B cell (primary cell): ENCODE data around the gene CETP. TPM values are rescaled to one million over a fixed set of nuclear protein-coding genes. Genes with fewer than 3 reads are reported as not detected.

Source experiments
- ATAC-seq: fragments of 200-7000 bp; cut with Tn5 transposase; one replicate; pipeline ENCODE4 v1.10.0; 2021; ENCODE audit warnings: low read depth, mild to moderate bottlenecking, moderate number of reproducible peaks, moderate library complexity
- CTCF ChIA-PET: fragments of 350-600 bp; sonication (Branson Sonifier 250); formaldehyde crosslinking; loops from one replicate; lab custom pipeline; 2021; ENCODE audit warnings: antibody characterized with exemption, inconsistent platforms; lab: Charles Lee
- POLR2A ChIA-PET: fragments of 350-600 bp; sonication (Branson Sonifier 250); formaldehyde crosslinking; loops from one replicate; lab custom pipeline; 2021; ENCODE audit warnings: antibody characterized with exemption; lab: Charles Lee
- DNase-seq: peaks from one replicate; pipeline ENCODE4 v3.0.0; 2013
- H2AFZ ChIP-seq: 2 replicates; pipeline ENCODE4 v1.6.1; 2012; ENCODE audit warnings: mild to moderate bottlenecking, low read depth, low read length; ENCODE audit not compliant: insufficient read depth, poor library complexity, severe bottlenecking
- H3K27ac ChIP-seq, 2 donors: 1 replicate in 1 of 2; 2 replicates in 1 of 2; pipeline ENCODE4 v1.5.1; 2012 to 2013; ENCODE audit warnings: low read length in 2 of 2, mild to moderate bottlenecking in 2 of 2, moderate library complexity in 1 of 2
- H3K27me3 ChIP-seq, 4 experiments: fragments of 200-600 bp in 1 of 4; sonication (generic) in 1 of 4; replicated peaks in 1 of 4; 1 replicate in 2 of 4; 2 replicates in 2 of 4; pipeline versions ENCODE4 v1.6.1 to v1.7.0; 2013 to 2016; ENCODE audit warnings: low read length in 3 of 4, mild to moderate bottlenecking in 2 of 4, mixed read lengths in 1 of 4, moderate library complexity in 1 of 4; ENCODE audit not compliant: insufficient read depth in 4 of 4, control insufficient read depth in 3 of 4; ENCODE audit errors: control extremely low read depth in 1 of 4
- H3K36me3 ChIP-seq, 2 experiments: replicated peaks in 1 of 2; 1 replicate in 1 of 2; 2 replicates in 1 of 2; pipeline versions ENCODE4 v1.6.1 to v1.7.1; 2013; ENCODE audit warnings: low read length in 1 of 2; ENCODE audit not compliant: insufficient read depth in 2 of 2, control insufficient read depth in 1 of 2; ENCODE audit errors: control extremely low read depth in 1 of 2, extremely low read depth in 1 of 2
- H3K4me1 ChIP-seq, 2 donors: fragments of 200-600 bp in 1 of 2; sonication (generic) in 1 of 2; 1 replicate in 1 of 2; 2 replicates in 1 of 2; pipeline versions ENCODE4 v1.5.1 to v1.6.1; 2013 to 2017; ENCODE audit warnings: low read length in 2 of 2; ENCODE audit not compliant: control insufficient read depth in 2 of 2, insufficient read depth in 2 of 2
- H3K4me2 ChIP-seq: replicated peaks from 2 replicates; pipeline ENCODE3; 2012; ENCODE audit warnings: mild to moderate bottlenecking, low read depth, low read length; ENCODE audit not compliant: poor library complexity, severe bottlenecking
- H3K4me3 ChIP-seq, 5 experiments: fragments of 200-600 bp in 1 of 5; sonication (generic) in 1 of 5; 1 replicate in 3 of 5; 2 replicates in 2 of 5; pipeline versions ENCODE4 v1.5.1 to v1.7.0; 2011 to 2016; ENCODE audit warnings: low read length in 4 of 5, mild to moderate bottlenecking in 4 of 5, low read depth in 2 of 5, control low read depth in 1 of 5, moderate library complexity in 1 of 5; ENCODE audit not compliant: insufficient read depth in 1 of 5; ENCODE audit errors: control extremely low read depth in 1 of 5, extremely low read depth in 1 of 5
- H3K79me2 ChIP-seq: fragments of 200-600 bp; sonication (generic); one replicate; pipeline ENCODE4 v1.6.0; 2016; ENCODE audit warnings: low read length; ENCODE audit not compliant: control insufficient read depth, insufficient read depth
- H3K9ac ChIP-seq: fragments of 200-600 bp; sonication (generic); 2 replicates; pipeline ENCODE4 v1.6.1; 2017; ENCODE audit warnings: mild to moderate bottlenecking, low read length, moderate library complexity
- H3K9me3 ChIP-seq, 3 donors: one replicate each; pipeline versions ENCODE4 v1.6.1 to v1.7.1; 2013; ENCODE audit warnings: low read length in 2 of 3; ENCODE audit not compliant: control insufficient read depth in 2 of 3, insufficient read depth in 1 of 3; ENCODE audit errors: control extremely low read depth in 1 of 3
- H4K20me1 ChIP-seq: 2 replicates; pipeline ENCODE4 v1.6.0; 2012; ENCODE audit warnings: mild to moderate bottlenecking, low read length; ENCODE audit not compliant: insufficient read depth, control insufficient read depth, poor library complexity, severe bottlenecking
- H3K27ac Mint-ChIP-seq: one replicate; pipeline ENCODE4 v1.8.0; 2021; ENCODE audit warnings: mixed read lengths
- H3K27me3 Mint-ChIP-seq: one replicate; pipeline ENCODE4 v1.8.0; 2021; ENCODE audit warnings: mixed read lengths
- H3K4me1 Mint-ChIP-seq: one replicate; pipeline ENCODE4 v1.8.0; 2021; ENCODE audit warnings: mixed read lengths
- H3K4me3 Mint-ChIP-seq: one replicate; pipeline ENCODE4 v1.8.0; 2021; ENCODE audit warnings: mixed read lengths
- H3K9me3 Mint-ChIP-seq: one replicate; pipeline ENCODE4 v1.8.0; 2022; ENCODE audit warnings: mixed read lengths; ENCODE audit not compliant: insufficient read depth
- EZH2 ChIP-seq: IDR thresholded peaks from 2 replicates; pipeline ENCODE4 v1.6.1; 2012; ENCODE audit warnings: borderline replicate concordance, low read depth, mild to moderate bottlenecking, moderate library complexity, low read length; ENCODE audit not compliant: insufficient read depth, poor library complexity, severe bottlenecking
- WGBS: methylation state at CpG from one replicate; pipeline ENCODE4 v1.1.5; 2013; ENCODE audit warnings: missing lambda C conversion rate; ENCODE audit not compliant: insufficient coverage; 5-methylcytosine and 5-hydroxymethylcytosine counted together
- intact Hi-C: fragments of 100-400 bp; cut with micrococcal nuclease; formaldehyde crosslinking; loops from one replicate; pipeline ENCODE4 v1.10.0; 2022
- polyA plus RNA-seq: library from polyadenylated mRNA; depleted of rRNA; stranded (reverse); fragments of >200 nt; gene quantifications from 2 replicates; pipeline ENCODE4 v1.2.3, GENCODE V29; 2012
- total RNA-seq, 2 donors: library from RNA; stranded (reverse); fragments of 120-200 nt in 1 of 2; gene quantifications; 1 replicate in 1 of 2; 2 replicates in 1 of 2; pipeline versions ENCODE4 v1.2.3 to v1.2.4, GENCODE V29; 2013 to 2022
- TF ChIP-seq, protein P1 (sequence below): fragments of 200-600 bp; IDR thresholded peaks from one replicate; pipeline ENCODE4 v1.8.0; 2022; ENCODE audit warnings: antibody characterized with exemption, mild to moderate bottlenecking

Gene CETP
- total and polyA plus RNA-seq, 2 donors (not counting 1 experiment from before 2014, with no cell fraction given), result 0.18 to 1.3 TPM

DNA sequence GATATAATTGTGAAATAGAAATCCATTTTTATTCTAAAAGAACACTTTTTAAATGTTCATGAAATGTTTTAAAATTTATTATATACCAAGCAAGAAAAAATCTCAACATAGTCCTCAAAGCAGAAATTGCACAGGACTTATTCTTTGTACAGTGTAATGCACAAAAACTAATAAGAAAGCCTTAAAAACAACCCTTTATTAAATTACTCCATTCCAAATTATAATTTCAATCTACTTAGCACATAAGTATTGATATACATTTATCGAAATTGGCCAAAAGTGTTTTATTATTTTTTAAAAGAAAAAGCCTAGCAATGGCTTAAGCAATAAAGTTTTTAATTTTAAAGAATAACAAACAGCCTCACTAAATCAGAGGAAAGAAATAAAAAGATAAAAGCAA lies 46.7 kb downstream of the CETP start:
- TF ChIP-seq, protein P1, sequence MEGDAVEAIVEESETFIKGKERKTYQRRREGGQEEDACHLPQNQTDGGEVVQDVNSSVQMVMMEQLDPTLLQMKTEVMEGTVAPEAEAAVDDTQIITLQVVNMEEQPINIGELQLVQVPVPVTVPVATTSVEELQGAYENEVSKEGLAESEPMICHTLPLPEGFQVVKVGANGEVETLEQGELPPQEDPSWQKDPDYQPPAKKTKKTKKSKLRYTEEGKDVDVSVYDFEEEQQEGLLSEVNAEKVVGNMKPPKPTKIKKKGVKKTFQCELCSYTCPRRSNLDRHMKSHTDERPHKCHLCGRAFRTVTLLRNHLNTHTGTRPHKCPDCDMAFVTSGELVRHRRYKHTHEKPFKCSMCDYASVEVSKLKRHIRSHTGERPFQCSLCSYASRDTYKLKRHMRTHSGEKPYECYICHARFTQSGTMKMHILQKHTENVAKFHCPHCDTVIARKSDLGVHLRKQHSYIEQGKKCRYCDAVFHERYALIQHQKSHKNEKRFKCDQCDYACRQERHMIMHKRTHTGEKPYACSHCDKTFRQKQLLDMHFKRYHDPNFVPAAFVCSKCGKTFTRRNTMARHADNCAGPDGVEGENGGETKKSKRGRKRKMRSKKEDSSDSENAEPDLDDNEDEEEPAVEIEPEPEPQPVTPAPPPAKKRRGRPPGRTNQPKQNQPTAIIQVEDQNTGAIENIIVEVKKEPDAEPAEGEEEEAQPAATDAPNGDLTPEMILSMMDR, result no peak
- no peak for TF ChIP-seq EZH2
- no peaks in the 10 kb centered on the region for H3K27me3 ChIP-seq
- no peak for ATAC-seq
- WGBS, result no CpG with 5 or more reads among the region's 1 CpG
- Mint-ChIP-seq H3K9me3 (no peaks in the 10 kb centered on the region), H3K27me3 (no peaks in the 10 kb centered on the region), H3K4me1 (peaks cover 67% of the 10 kb centered on the region), H3K4me3 (no peak overlapping the region), H3K27ac (no peak overlapping the region)
- DNase-seq, result no peak
- H3K9me3 ChIP-seq, result no peaks in the 10 kb centered on the region
- no peaks in the 10 kb centered on the region for H4K20me1 ChIP-seq
- ChIA-PET POLR2A (no interaction called here), CTCF (interaction anchor here (2.7 to 7.5 kb wide), 3 partner anchors 25 to 44 kb away, joined by 6 to 49 read pairs (median 8); partner anchors contain the start of gene CETP)
- peaks cover 62 to 71% of the 10 kb centered on the region in 2 donors for H3K4me1 ChIP-seq
- H3K4me2 ChIP-seq, result no peak overlapping the region
- intact Hi-C loops, result no loop called here
- peak overlapping the region in 1 of 2 donors; percentile 62 for H3K27ac ChIP-seq
- no peak overlapping the region for H3K4me3 ChIP-seq
- H3K9ac ChIP-seq, result no peak overlapping the region
- H3K36me3 ChIP-seq, result peaks cover 0 to 7% of the 10 kb centered on the region in 2 experiments
- H2AFZ ChIP-seq, result no peak overlapping the region
- H3K79me2 ChIP-seq, result peaks cover 85% of the 10 kb centered on the region

DNA sequence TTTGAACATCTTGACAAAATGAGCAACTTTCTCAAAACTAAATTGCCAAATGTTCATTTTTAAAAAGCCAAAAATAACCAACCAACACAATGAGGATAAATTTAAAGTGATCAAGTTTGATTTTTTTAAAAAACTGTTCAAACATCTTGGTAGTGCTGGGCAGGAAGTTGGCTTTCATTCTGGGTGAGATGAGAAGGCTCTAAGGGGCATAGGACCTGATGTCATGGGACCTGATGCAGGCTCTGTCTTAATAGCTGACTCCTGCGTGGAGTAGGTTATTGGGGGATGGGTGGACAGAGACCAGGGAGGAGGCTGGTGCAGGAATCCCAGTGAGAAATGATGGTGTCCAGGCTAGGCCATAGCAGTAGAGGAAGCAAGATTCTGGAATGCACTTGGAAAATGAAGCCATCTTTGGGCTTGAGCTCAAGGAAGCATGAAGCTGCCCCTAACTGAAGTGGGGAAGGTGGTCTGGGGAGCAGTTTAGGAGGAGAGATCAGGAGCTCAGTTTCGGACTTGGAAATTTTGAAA lies 48.0 kb downstream of the CETP start:
- DNase-seq, result no peak

More for the DNA sequence above, 48.0 kb downstream of the CETP start:
- H3K27me3 Mint-ChIP-seq, result no peaks in the 10 kb centered on the region
- no peak for ATAC-seq
- H3K79me2 ChIP-seq, result peaks cover 92% of the 10 kb centered on the region
- H4K20me1 ChIP-seq, result no peaks in the 10 kb centered on the region
- CTCF ChIA-PET, result interaction anchor here (0.8 to 7.5 kb wide), 10 partner anchors 8 to 143 kb away, joined by 3 to 49 read pairs (median 3); partner anchors contain the start of gene CETP
- peak overlapping the region; percentile 49 for H3K4me3 Mint-ChIP-seq
- H3K9me3 Mint-ChIP-seq, result no peaks in the 10 kb centered on the region
- no peaks in the 10 kb centered on the region for H3K9me3 ChIP-seq
- H3K36me3 ChIP-seq, result peaks cover 0 to 1% of the 10 kb centered on the region in 2 experiments
- H3K4me1 ChIP-seq, result peaks cover 62 to 70% of the 10 kb centered on the region in 2 donors
- H3K4me3 ChIP-seq, result no peak overlapping the region
- no peak overlapping the region for H3K27ac ChIP-seq
- H3K27me3 ChIP-seq, result no peaks in the 10 kb centered on the region
- WGBS, result 100% methylated on average over 1 of the region's 2 CpGs
- intact Hi-C loops, result no loop called here
- H2AFZ ChIP-seq, result no peak overlapping the region
- POLR2A ChIA-PET, result interaction anchor here (0.9 to 1.6 kb wide), 3 partner anchors 21 to 39 kb away, joined by 3 to 5 read pairs (median 3); partner anchors contain the start of gene NLRC5
- peaks cover 65% of the 10 kb centered on the region for H3K4me1 Mint-ChIP-seq
- TF ChIP-seq EZH2, result no peak
- TF ChIP-seq, protein P1, result no peak
- H3K4me2 ChIP-seq, result no peak overlapping the region
- no peak overlapping the region for H3K9ac ChIP-seq
- H3K27ac Mint-ChIP-seq, result peak overlapping the region; percentile 73
